ENCODE measurements around the gene ACYP1.
"Not testable (repeated sequence)": the region's sequence is repeated elsewhere in the genome, so short reads cannot be mapped to it uniquely, and the experiment has no call there.

The ACYP1 gene

GRCh38 chr14:75068294-75069120 lies 4.7 kb upstream of the ACYP1 start:
- no peak for DNase-seq (ENCODE audit: low read depth in 2 of 2)

- DNase-seq (ENCODE audit: low read depth in 2 of 2) = not testable (repeated sequence)
Measured at GRCh38 chr14:75067765-75068164, 3.9 kb upstream of the ACYP1 start.

- no peak for DNase-seq (ENCODE audit: low read depth in 2 of 2)
Measured at GRCh38 chr14:75067212-75067611, 3.4 kb upstream of the ACYP1 start.

- DNase-seq (ENCODE audit: low read depth in 2 of 2) = no peak
Measured at GRCh38 chr14:75066691-75067090, 2.9 kb upstream of the ACYP1 start.

GRCh38 chr14:75064205-75064567 lies 362 bp upstream of the ACYP1 start:
- no peak for DNase-seq (ENCODE audit: low read depth in 2 of 2)

- no peak for DNase-seq (ENCODE audit: low read depth in 2 of 2)
Measured at GRCh38 chr14:75063013-75063412, 811 bp downstream of the ACYP1 start.

GRCh38 chr14:75060420-75060819 lies 3.4 kb downstream of the ACYP1 start:
- DNase-seq (ENCODE audit: low read depth in 2 of 2) = no peak

- DNase-seq (ENCODE audit: low read depth in 2 of 2) = no peak
Measured at GRCh38 chr14:75059642-75060041, 4.2 kb downstream of the ACYP1 start.

GRCh38 chr14:75054421-75054820 lies 9.4 kb downstream of the ACYP1 start:
- DNase-seq (ENCODE audit: low read depth in 2 of 2) = no peak

GRCh38 chr14:75053396-75054291 lies 10.2 kb downstream of the ACYP1 start:
- DNase-seq (ENCODE audit: low read depth in 2 of 2) = no peak

GRCh38 chr14:75051556-75051899 lies 12.3 kb downstream of the ACYP1 start:
- DNase-seq (ENCODE audit: low read depth in 2 of 2) = no peak

GRCh38 chr14:75050852-75051555 lies 12.8 kb downstream of the ACYP1 start, which contains the start of gene MLH3:
Gene MLH3 (minus strand): TSS chr14:75051467. CDS start chr14:75049655, 1,812 bp downstream.
- DNase-seq (ENCODE audit: low read depth in 2 of 2) = peak; percentile 58 to 69

GRCh38 chr14:75049731-75050201 lies 14.1 kb downstream of the ACYP1 start:
- DNase-seq (ENCODE audit: low read depth in 2 of 2) = no peak

- DNase-seq (ENCODE audit: low read depth in 2 of 2) = no peak
Measured at GRCh38 chr14:75049136-75049535, 14.7 kb downstream of the ACYP1 start.

GRCh38 chr14:75048101-75048500 lies 15.7 kb downstream of the ACYP1 start:
- no peak for DNase-seq (ENCODE audit: low read depth in 2 of 2)

GRCh38 chr14:75047506-75047905 lies 16.3 kb downstream of the ACYP1 start:
- no peak for DNase-seq (ENCODE audit: low read depth in 2 of 2)

GRCh38 chr14:75046899-75047298 lies 16.9 kb downstream of the ACYP1 start:
- no peak for DNase-seq (ENCODE audit: low read depth in 2 of 2)

GRCh38 chr14:75046275-75046674 lies 17.5 kb downstream of the ACYP1 start:
- DNase-seq (ENCODE audit: low read depth in 2 of 2) = no peak

- no peak for DNase-seq (ENCODE audit: low read depth in 2 of 2)
Measured at GRCh38 chr14:75044752-75045151, 19.1 kb downstream of the ACYP1 start.

- no peak for DNase-seq (ENCODE audit: low read depth in 2 of 2)
Measured at GRCh38 chr14:75044322-75044721, 19.5 kb downstream of the ACYP1 start.

- DNase-seq (ENCODE audit: low read depth in 2 of 2) = no peak
Measured at GRCh38 chr14:75042035-75042434, 21.8 kb downstream of the ACYP1 start.

GRCh38 chr14:75041613-75042012 lies 22.2 kb downstream of the ACYP1 start:
- DNase-seq (ENCODE audit: low read depth in 2 of 2) = no peak

All from activated CD4-positive, alpha-beta T cell treated with anti-CD3 and anti-CD28 coated beads for 24 hours (primary cell).